ENCODE data around the gene MAML2. TPM values are rescaled to one million over a fixed set of nuclear protein-coding genes. Genes with fewer than 3 reads are reported as not detected.

MAML2 gene
- total RNA-seq, 3 donors from 2014 or later (not counting 1 experiment from before 2014, with no cell fraction given): 14.2 to 20.5 (median 16.1) TPM

DNA sequence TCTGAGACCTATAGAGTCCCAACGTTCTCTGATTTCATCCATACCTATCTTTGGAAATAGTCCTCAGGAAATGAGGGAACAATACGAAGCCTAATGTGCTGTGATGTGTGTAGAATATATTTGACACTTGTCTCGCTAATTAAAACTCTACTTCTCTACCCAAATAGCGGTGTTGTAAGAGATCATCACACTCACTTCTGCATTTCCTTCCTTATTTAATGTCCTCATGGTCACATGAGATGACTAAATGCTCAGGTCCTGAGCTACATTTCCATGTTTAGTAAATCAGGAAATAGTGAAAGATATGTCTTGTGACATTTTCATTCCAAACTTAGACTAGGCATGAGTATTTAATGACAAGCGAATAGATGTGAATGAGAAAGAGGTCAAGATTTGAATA, 112.3 kb downstream of the MAML2 start:
- intact Hi-C loops (cut with micrococcal nuclease): no loop called here
- DNase-seq: no peak
- no peaks in the 10 kb centered on the region for H3K9me3 Mint-ChIP-seq
- WGBS (ENCODE audit: insufficient coverage): 49% methylated on average over 2 of the region's 5 CpGs
- H3K27ac Mint-ChIP-seq: peak overlapping the region in 1 of 2 donors; percentile 24
- H3K4me3 Mint-ChIP-seq: no peak overlapping the region
- Histone ChIP-seq H3K36me3 (ENCODE audit: control insufficient read depth, insufficient read depth, low read length) (no peaks in the 10 kb centered on the region), H3K27me3 (ENCODE audit: control insufficient read depth, insufficient read depth, low read length) (no peaks in the 10 kb centered on the region), H3K4me3 (ENCODE audit: low read length) (no peak overlapping the region), H3K4me1 (ENCODE audit: control insufficient read depth, insufficient read depth, low read length) (no peaks in the 10 kb centered on the region), H3K27ac (ENCODE audit: low read length) (peak overlapping the region; percentile 3), H3K9me3 (ENCODE audit: control insufficient read depth, insufficient read depth, low read length) (no peaks in the 10 kb centered on the region)
- no peak for TF ChIP-seq CTCF (IDR thresholded peaks at IDR 0.05)
- no peaks in the 10 kb centered on the region for H3K27me3 Mint-ChIP-seq (ENCODE audit: low read depth in 2 of 2)
- no peaks in the 10 kb centered on the region for H3K36me3 Mint-ChIP-seq
- ATAC-seq: peak in 1 of 3 donors; percentile 37
- peaks cover 6 to 11% of the 10 kb centered on the region in 2 donors for H3K4me1 Mint-ChIP-seq

DNA sequence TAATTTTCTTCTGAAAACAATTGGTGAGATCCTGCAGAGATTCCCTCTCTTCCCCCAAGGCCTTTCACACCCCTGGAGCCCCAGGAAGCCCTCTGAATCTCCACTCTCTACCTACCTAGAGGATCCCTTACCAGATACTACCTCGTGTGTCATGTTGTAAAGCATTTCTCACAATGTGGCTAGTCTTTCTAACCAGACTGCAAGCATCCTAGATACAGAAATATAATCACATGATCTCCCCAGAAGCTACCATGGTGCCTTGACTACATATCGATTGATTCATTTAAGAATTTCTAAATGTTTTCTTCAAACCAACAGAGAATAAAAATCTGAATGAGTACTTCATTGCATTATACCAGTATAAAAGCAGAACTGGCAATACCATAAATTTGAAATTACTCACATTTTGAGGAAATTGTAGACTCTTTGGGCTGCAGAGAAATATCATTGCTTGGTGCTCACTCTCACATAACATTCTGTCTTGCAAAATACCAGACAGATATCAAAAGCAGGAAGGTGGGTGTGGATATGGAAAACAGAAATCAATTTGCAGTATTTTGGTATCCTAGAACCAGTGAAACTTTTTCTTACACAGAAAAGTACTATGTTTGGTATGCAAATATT, 113.5 kb downstream of the MAML2 start:
- H3K27ac Mint-ChIP-seq: peak overlapping the region in 1 of 2 donors; percentile 40
- WGBS (ENCODE audit: insufficient coverage): 64% methylated on average over 2 of the region's 2 CpGs
- Histone ChIP-seq H3K27me3 (ENCODE audit: control insufficient read depth, insufficient read depth, low read length) (no peaks in the 10 kb centered on the region), H3K4me3 (ENCODE audit: low read length) (no peak overlapping the region), H3K4me1 (ENCODE audit: control insufficient read depth, insufficient read depth, low read length) (peaks cover 3% of the 10 kb centered on the region), H3K9me3 (ENCODE audit: control insufficient read depth, insufficient read depth, low read length) (no peaks in the 10 kb centered on the region), H3K36me3 (ENCODE audit: control insufficient read depth, insufficient read depth, low read length) (no peaks in the 10 kb centered on the region), H3K27ac (ENCODE audit: low read length) (no peak overlapping the region)
- intact Hi-C loops (cut with micrococcal nuclease): no loop called here
- DNase-seq (no peak), ATAC-seq (no peak)
- no peaks in the 10 kb centered on the region for H3K36me3 Mint-ChIP-seq
- no peak overlapping the region for H3K4me3 Mint-ChIP-seq
- peaks cover 10 to 11% of the 10 kb centered on the region in 2 donors for H3K4me1 Mint-ChIP-seq
- no peaks in the 10 kb centered on the region for H3K9me3 Mint-ChIP-seq
- TF ChIP-seq CTCF (IDR thresholded peaks at IDR 0.05): no peak
- H3K27me3 Mint-ChIP-seq (ENCODE audit: low read depth in 2 of 2): no peaks in the 10 kb centered on the region

GRCh38 chr11:96228910-96229309, 114.1 kb downstream of the MAML2 start:
- no peaks in the 10 kb centered on the region for H3K9me3 Mint-ChIP-seq
- DNase-seq: no peak
- peaks cover 10 to 11% of the 10 kb centered on the region in 2 donors for H3K4me1 Mint-ChIP-seq
- TF ChIP-seq CTCF (IDR thresholded peaks at IDR 0.05): no peak
- no peak overlapping the region for H3K4me3 Mint-ChIP-seq
- Histone ChIP-seq H3K27ac (ENCODE audit: low read length) (no peak overlapping the region), H3K4me1 (ENCODE audit: control insufficient read depth, insufficient read depth, low read length) (peaks cover 3% of the 10 kb centered on the region), H3K36me3 (ENCODE audit: control insufficient read depth, insufficient read depth, low read length) (no peaks in the 10 kb centered on the region), H3K9me3 (ENCODE audit: control insufficient read depth, insufficient read depth, low read length) (no peaks in the 10 kb centered on the region), H3K4me3 (ENCODE audit: low read length) (no peak overlapping the region), H3K27me3 (ENCODE audit: control insufficient read depth, insufficient read depth, low read length) (no peaks in the 10 kb centered on the region)
- intact Hi-C loops (cut with micrococcal nuclease): no loop called here
- peak overlapping the region in 1 of 2 donors; percentile 40 for H3K27ac Mint-ChIP-seq
- H3K27me3 Mint-ChIP-seq (ENCODE audit: low read depth in 2 of 2): no peaks in the 10 kb centered on the region
- H3K36me3 Mint-ChIP-seq: no peaks in the 10 kb centered on the region
- ATAC-seq: no peak

DNA sequence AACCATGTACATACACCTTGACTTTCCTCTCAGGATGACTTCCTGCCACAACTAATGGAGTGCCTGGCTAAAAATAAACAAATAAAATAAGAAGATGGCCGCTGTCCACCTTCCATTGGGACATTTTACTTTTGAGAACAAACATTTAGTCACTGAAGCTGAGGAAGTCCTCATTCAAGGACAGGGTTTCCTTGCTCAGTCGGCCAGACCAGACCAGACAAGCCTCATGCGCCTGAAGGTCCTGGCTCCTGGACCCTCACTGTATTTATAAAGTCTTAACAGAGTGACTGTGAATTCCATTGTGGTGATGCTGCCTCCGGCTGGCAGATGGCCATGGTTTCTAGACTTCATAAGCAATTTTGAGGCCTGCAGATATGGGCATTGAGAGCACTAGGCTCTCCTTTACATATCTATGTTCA, 114.5 kb downstream of the MAML2 start:
- Mint-ChIP-seq H3K27ac (no peak overlapping the region), H3K36me3 (no peaks in the 10 kb centered on the region), H3K4me3 (no peak overlapping the region), H3K4me1 (peaks cover 7 to 10% of the 10 kb centered on the region in 2 donors), H3K27me3 (ENCODE audit: low read depth in 2 of 2) (no peaks in the 10 kb centered on the region), H3K9me3 (no peaks in the 10 kb centered on the region)
- H3K36me3 ChIP-seq (ENCODE audit: control insufficient read depth, insufficient read depth, low read length): no peaks in the 10 kb centered on the region
- H3K4me3 ChIP-seq (ENCODE audit: low read length): no peak overlapping the region
- no peaks in the 10 kb centered on the region for H3K27me3 ChIP-seq (ENCODE audit: control insufficient read depth, insufficient read depth, low read length)
- intact Hi-C loops (cut with micrococcal nuclease): no loop called here
- peaks cover 3% of the 10 kb centered on the region for H3K4me1 ChIP-seq (ENCODE audit: control insufficient read depth, insufficient read depth, low read length)
- ATAC-seq: no peak
- TF ChIP-seq CTCF (IDR thresholded peaks at IDR 0.05): no peak
- DNase-seq: no peak
- WGBS (ENCODE audit: insufficient coverage): 93% methylated on average over 4 of the region's 4 CpGs
- no peaks in the 10 kb centered on the region for H3K9me3 ChIP-seq (ENCODE audit: control insufficient read depth, insufficient read depth, low read length)
- H3K27ac ChIP-seq (ENCODE audit: low read length): no peak overlapping the region
